GM21619 (cell line): ENCODE data around the gene LDHA.
"Not testable (repeated sequence)": the region's sequence is repeated elsewhere in the genome, so short reads cannot be mapped to it uniquely, and the experiment has no call there.

Experiments used
- ATAC-seq: cut with Tn5 transposase; IDR thresholded peaks from one replicate; pipeline ENCODE4 v1.9.1; 2021; ENCODE audit not compliant: unreplicated experiment

The LDHA gene

GRCh38 chr11:18393581-18394274 is 635 bp upstream of the LDHA start:
- ATAC-seq = no peak

- ATAC-seq = no peak
Measured at GRCh38 chr11:18394928-18395734, 768 bp downstream of the LDHA start.

- ATAC-seq = peak; percentile 49
Measured at GRCh38 chr11:18395735-18396504, 1.6 kb downstream of the LDHA start.

- no peak for ATAC-seq
Measured at GRCh38 chr11:18397921-18398320, 3.6 kb downstream of the LDHA start.

GRCh38 chr11:18401077-18401476 is 6.7 kb downstream of the LDHA start:
- ATAC-seq = not testable (repeated sequence)

- no peak for ATAC-seq
Measured at GRCh38 chr11:18404062-18404461, 9.7 kb downstream of the LDHA start.

GRCh38 chr11:18407400-18407799 is 13.0 kb downstream of the LDHA start:
- not testable (repeated sequence) for ATAC-seq

GRCh38 chr11:18408558-18409291 is 14.4 kb downstream of the LDHA start:
- no peak for ATAC-seq

GRCh38 chr11:18416459-18416858 is 22.1 kb downstream of the LDHA start:
- ATAC-seq = no peak

- ATAC-seq = no peak
Measured at GRCh38 chr11:18419040-18419439, 24.7 kb downstream of the LDHA start.

GRCh38 chr11:18420067-18420466 is 25.7 kb downstream of the LDHA start:
- ATAC-seq = no peak

GRCh38 chr11:18427240-18427639 is 32.9 kb downstream of the LDHA start:
- no peak for ATAC-seq

- ATAC-seq = no peak
Measured at GRCh38 chr11:18429332-18429731, 35.0 kb downstream of the LDHA start.

GRCh38 chr11:18438691-18439090 is 44.3 kb downstream of the LDHA start:
- ATAC-seq = no peak

GRCh38 chr11:18449251-18449650 is 54.9 kb downstream of the LDHA start:
- ATAC-seq = no peak

- ATAC-seq = no peak
Measured at GRCh38 chr11:18452927-18453326, 58.6 kb downstream of the LDHA start.

- no peak for ATAC-seq
Measured at GRCh38 chr11:18455686-18456372, 61.5 kb downstream of the LDHA start, which contains the start of gene LDHAL6A. Gene LDHAL6A, plus strand, starts transcription at chr11:18455856. Its CDS starts 825 bp downstream, at chr11:18456681.

GRCh38 chr11:18457450-18457849 is 63.1 kb downstream of the LDHA start:
- ATAC-seq = no peak
